OCI-LY1 (cell line): ENCODE results near the gene PXYLP1.
A peak's percentile ranks its signal among the peaks of the same experiment; 100 is the strongest.
"Not testable (repeated sequence)": the region's sequence is repeated elsewhere in the genome, so short reads cannot be mapped to it uniquely, and the experiment has no call there.

Source experiments
- H2AFZ ChIP-seq: fragments of 200-600 bp; sonication (generic), shearing (Covaris generic); 2 replicates; pipeline ENCODE4 v1.6.0; 2014; ENCODE audit warnings: antibody characterized with exemption, mild to moderate bottlenecking, low read length
- H3F3A ChIP-seq: fragments of 200-600 bp; sonication (generic), shearing (Covaris generic); 2 replicates; pipeline ENCODE4 v1.6.0; 2014; ENCODE audit warnings: mild to moderate bottlenecking, antibody characterized with exemption, low read length, moderate library complexity; ENCODE audit not compliant: insufficient read depth
- H3K27ac ChIP-seq: fragments of 200-600 bp; sonication (generic); 2 replicates; pipeline ENCODE4 v1.5.1; 2014; ENCODE audit warnings: low read length, mixed run types, mild to moderate bottlenecking, low read depth; ENCODE audit not compliant: poor library complexity, severe bottlenecking
- H3K27me3 ChIP-seq: fragments of 200-600 bp; sonication (generic); 2 replicates; pipeline ENCODE4 v1.6.0; 2014; ENCODE audit warnings: antibody characterized with exemption, mild to moderate bottlenecking, low read length, moderate library complexity; ENCODE audit not compliant: insufficient read depth
- H3K36me3 ChIP-seq: fragments of 200-600 bp; sonication (generic); 2 replicates; pipeline ENCODE4 v1.6.1; 2014; ENCODE audit warnings: mild to moderate bottlenecking, antibody characterized with exemption, low read length, moderate library complexity, mixed read lengths; ENCODE audit not compliant: insufficient read depth
- H3K4me1 ChIP-seq: fragments of 200-600 bp; sonication (generic); 2 replicates; pipeline ENCODE4 v1.5.1; 2014; ENCODE audit warnings: mild to moderate bottlenecking, low read length, moderate library complexity; ENCODE audit not compliant: insufficient read depth, severe bottlenecking
- H3K4me2 ChIP-seq: fragments of 200-600 bp; sonication (generic), shearing (Covaris generic); 2 replicates; pipeline ENCODE4 v1.6.1; 2014; ENCODE audit warnings: low read length
- H3K4me3 ChIP-seq: fragments of 200-600 bp; sonication (generic); 2 replicates; pipeline ENCODE4 v1.5.1; 2014; ENCODE audit warnings: low read length, low read depth, mild to moderate bottlenecking, mixed read lengths; ENCODE audit not compliant: poor library complexity, severe bottlenecking
- H3K79me2 ChIP-seq: fragments of 200-600 bp; shearing (Covaris generic); 2 replicates; pipeline ENCODE4 v1.6.1; 2016; ENCODE audit warnings: mixed run types, low read length, mixed read lengths; ENCODE audit not compliant: insufficient read depth
- H3K9ac ChIP-seq: fragments of 200-600 bp; sonication (generic), shearing (Covaris generic); 2 replicates; pipeline ENCODE4 v1.6.1; 2014; ENCODE audit warnings: mild to moderate bottlenecking, low read length, mixed read lengths
- H3K9me2 ChIP-seq: fragments of 200-600 bp; sonication (generic), shearing (Covaris generic); 2 replicates; pipeline ENCODE4 v1.6.1; 2014; ENCODE audit warnings: low read depth, mild to moderate bottlenecking, low read length, mixed read lengths
- H3K9me3 ChIP-seq: fragments of 200-600 bp; shearing (Covaris generic); 2 replicates; pipeline ENCODE4 v1.6.1; 2014; ENCODE audit warnings: low read length, mixed read lengths
- H4K20me1 ChIP-seq: fragments of 200-600 bp; sonication (generic), shearing (Covaris generic); 2 replicates; pipeline ENCODE4 v1.6.0; 2016; ENCODE audit warnings: mild to moderate bottlenecking, low read length; ENCODE audit not compliant: insufficient read depth
- EZH2 ChIP-seq: fragments of 200-600 bp; sonication (generic), shearing (Covaris generic); IDR thresholded peaks from 2 replicates; pipeline ENCODE4 v1.8.0; 2017; ENCODE audit warnings: borderline replicate concordance, mixed run types, mild to moderate bottlenecking, antibody characterized with exemption, low read length, moderate library complexity, mixed read lengths
- TF ChIP-seq, protein P1 (sequence below): fragments of 200-600 bp; sonication (generic), shearing (Covaris generic); IDR thresholded peaks from 2 replicates; pipeline ENCODE4 v1.5.1; 2017; ENCODE audit warnings: mild to moderate bottlenecking, antibody characterized with exemption, low read length, moderate library complexity, mixed read lengths

The PXYLP1 gene

DNA sequence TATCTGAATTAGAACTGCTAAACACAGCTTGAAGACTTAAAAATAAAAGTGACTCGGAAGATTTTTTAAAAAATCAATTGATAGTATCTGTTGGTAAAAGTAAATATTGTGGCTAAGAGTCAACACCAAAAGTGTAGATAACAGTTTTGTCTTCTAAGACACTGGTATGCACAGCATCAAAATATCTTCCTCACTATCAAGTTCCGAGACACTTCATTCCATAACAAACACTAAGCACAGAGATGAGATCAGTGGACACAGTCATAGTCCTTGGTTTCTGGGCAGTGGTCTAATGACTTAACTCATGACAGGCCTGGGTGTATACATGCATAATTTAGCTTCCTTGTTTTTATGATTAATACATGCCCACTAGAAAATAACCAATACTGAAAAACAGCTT lies 63.2 kb downstream of the PXYLP1 start:
- H3K27ac ChIP-seq, result no peak overlapping the region
- peak overlapping the region; percentile 64 for H2AFZ ChIP-seq
- H4K20me1 ChIP-seq, result no peaks in the 10 kb centered on the region
- no peak overlapping the region for H3K9ac ChIP-seq
- H3F3A ChIP-seq, result no peaks in the 10 kb centered on the region
- H3K4me2 ChIP-seq, result peak overlapping the region; percentile 37
- peaks cover 7% of the 10 kb centered on the region for H3K4me1 ChIP-seq
- no peaks in the 10 kb centered on the region for H3K9me3 ChIP-seq
- H3K36me3 ChIP-seq, result no peaks in the 10 kb centered on the region
- H3K27me3 ChIP-seq, result no peaks in the 10 kb centered on the region
- no peaks in the 10 kb centered on the region for H3K9me2 ChIP-seq
- no peaks in the 10 kb centered on the region for H3K79me2 ChIP-seq
- TF ChIP-seq EZH2, result no peak
- TF ChIP-seq, protein P1, sequence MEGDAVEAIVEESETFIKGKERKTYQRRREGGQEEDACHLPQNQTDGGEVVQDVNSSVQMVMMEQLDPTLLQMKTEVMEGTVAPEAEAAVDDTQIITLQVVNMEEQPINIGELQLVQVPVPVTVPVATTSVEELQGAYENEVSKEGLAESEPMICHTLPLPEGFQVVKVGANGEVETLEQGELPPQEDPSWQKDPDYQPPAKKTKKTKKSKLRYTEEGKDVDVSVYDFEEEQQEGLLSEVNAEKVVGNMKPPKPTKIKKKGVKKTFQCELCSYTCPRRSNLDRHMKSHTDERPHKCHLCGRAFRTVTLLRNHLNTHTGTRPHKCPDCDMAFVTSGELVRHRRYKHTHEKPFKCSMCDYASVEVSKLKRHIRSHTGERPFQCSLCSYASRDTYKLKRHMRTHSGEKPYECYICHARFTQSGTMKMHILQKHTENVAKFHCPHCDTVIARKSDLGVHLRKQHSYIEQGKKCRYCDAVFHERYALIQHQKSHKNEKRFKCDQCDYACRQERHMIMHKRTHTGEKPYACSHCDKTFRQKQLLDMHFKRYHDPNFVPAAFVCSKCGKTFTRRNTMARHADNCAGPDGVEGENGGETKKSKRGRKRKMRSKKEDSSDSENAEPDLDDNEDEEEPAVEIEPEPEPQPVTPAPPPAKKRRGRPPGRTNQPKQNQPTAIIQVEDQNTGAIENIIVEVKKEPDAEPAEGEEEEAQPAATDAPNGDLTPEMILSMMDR, result no peak
- H3K4me3 ChIP-seq, result no peak overlapping the region

DNA sequence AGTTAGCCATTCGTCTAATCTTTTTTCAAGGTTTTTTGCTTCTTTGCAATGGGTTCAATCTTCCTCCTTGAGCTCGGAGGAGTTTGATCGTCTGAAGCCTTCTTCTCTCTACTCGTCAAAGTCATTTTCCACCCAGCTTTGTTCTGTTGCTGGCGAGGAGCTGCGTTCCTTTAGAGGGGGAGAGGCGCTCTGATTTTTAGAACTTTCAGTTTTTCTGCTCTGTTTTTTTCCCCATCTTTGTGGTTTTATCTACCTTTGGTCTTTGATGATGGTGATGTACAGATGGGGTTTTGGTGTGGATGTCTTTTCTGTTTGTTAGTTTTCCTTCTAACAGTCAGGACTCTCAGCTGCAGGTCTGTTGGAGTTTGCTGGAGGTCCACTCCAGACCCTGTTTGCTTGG lies 68.8 kb downstream of the PXYLP1 start:
- H3K27ac ChIP-seq, H3K9me2 ChIP-seq, H3K4me2 ChIP-seq, H3K36me3 ChIP-seq, H3K9ac ChIP-seq, H4K20me1 ChIP-seq, H3K27me3 ChIP-seq, H2AFZ ChIP-seq, H3K79me2 ChIP-seq, H3K9me3 ChIP-seq, H3K4me1 ChIP-seq, H3F3A ChIP-seq, H3K4me3 ChIP-seq: not testable (repeated sequence)

DNA sequence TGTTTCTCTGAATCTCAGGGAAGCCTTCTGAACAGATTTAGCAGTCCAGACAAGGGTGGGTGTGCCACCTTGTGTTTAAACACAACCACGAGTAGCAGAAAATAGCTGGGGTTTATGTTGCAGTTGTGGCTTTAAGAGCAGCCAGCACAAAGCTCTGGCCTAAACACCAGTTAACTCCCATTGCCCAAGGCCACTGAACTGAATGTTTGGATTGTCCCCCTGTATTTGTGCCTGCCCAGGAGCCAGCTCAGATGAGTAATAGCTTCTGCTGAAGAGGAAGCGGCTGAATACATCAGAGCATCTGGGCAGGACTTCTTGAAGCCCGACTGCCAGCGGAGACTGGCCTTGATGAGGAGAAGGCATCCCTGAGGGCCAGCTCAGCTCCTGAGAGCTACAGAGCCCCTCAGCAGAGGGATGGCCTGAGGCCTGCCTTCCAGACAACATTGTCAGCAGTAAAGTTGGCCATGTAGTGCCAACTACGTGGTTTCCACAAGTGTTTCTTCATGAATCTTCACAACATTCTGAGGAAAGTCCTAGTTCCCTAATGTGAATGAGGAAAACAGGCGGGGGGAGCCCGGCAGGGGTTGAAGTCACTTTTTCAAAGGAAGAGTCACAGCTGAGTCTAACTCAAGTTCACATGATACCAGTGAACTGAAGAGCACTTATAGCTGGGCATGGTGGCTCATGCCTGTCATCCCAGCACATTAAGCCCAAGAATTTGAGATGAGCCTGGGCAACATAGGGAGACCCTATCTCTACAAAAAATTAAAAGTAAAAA lies 70.9 kb downstream of the PXYLP1 start:
- no peaks in the 10 kb centered on the region for H3K27me3 ChIP-seq
- no peak overlapping the region for H3K4me2 ChIP-seq
- TF ChIP-seq, protein P1, result no peak
- TF ChIP-seq EZH2, result no peak
- no peak overlapping the region for H3K9ac ChIP-seq
- H3K79me2 ChIP-seq, result no peaks in the 10 kb centered on the region
- H4K20me1 ChIP-seq, result no peaks in the 10 kb centered on the region
- no peak overlapping the region for H3K4me3 ChIP-seq
- H2AFZ ChIP-seq, result no peak overlapping the region
- no peak overlapping the region for H3K27ac ChIP-seq
- H3K4me1 ChIP-seq, result peaks cover 8% of the 10 kb centered on the region
- H3K9me2 ChIP-seq, result no peaks in the 10 kb centered on the region
- no peaks in the 10 kb centered on the region for H3K9me3 ChIP-seq
- no peaks in the 10 kb centered on the region for H3K36me3 ChIP-seq
- H3F3A ChIP-seq, result no peaks in the 10 kb centered on the region
